ENCODE results near the gene SORL1.
"Not testable (repeated sequence)": the region's sequence is repeated elsewhere in the genome, so short reads cannot be mapped to it uniquely, and the experiment has no call there.

The SORL1 gene

GRCh38 chr11:121566279-121567168 lies 114.4 kb downstream of the SORL1 start:
- TF ChIP-seq CTCF (conservative IDR thresholded peaks at IDR 0.05; ENCODE audit: low read depth, low read length) = no peak
- DNase-seq (ENCODE audit: low read depth) = no peak
- no peak overlapping the region for H3K4me3 ChIP-seq (ENCODE audit: low read depth, low read length)

- TF ChIP-seq CTCF (conservative IDR thresholded peaks at IDR 0.05; ENCODE audit: low read depth, low read length) = no peak
- no peak for DNase-seq (ENCODE audit: low read depth)
- H3K4me3 ChIP-seq (ENCODE audit: low read depth, low read length) = no peak overlapping the region
Measured at GRCh38 chr11:121567995-121568394, 115.9 kb downstream of the SORL1 start.

- not testable (repeated sequence) for DNase-seq (ENCODE audit: low read depth); H3K4me3 ChIP-seq (ENCODE audit: low read depth, low read length)
Measured at GRCh38 chr11:121569332-121570299, 117.5 kb downstream of the SORL1 start.

- no peak for DNase-seq (ENCODE audit: low read depth)
- no peak overlapping the region for H3K4me3 ChIP-seq (ENCODE audit: low read depth, low read length)
- TF ChIP-seq CTCF (conservative IDR thresholded peaks at IDR 0.05; ENCODE audit: low read depth, low read length) = no peak
Measured at GRCh38 chr11:121570453-121570852, 118.3 kb downstream of the SORL1 start.

- TF ChIP-seq CTCF (conservative IDR thresholded peaks at IDR 0.05; ENCODE audit: low read depth, low read length) = no peak
- no peak for DNase-seq (ENCODE audit: low read depth)
- H3K4me3 ChIP-seq (ENCODE audit: low read depth, low read length) = no peak overlapping the region
Measured at GRCh38 chr11:121571506-121571905, 119.4 kb downstream of the SORL1 start.

GRCh38 chr11:121572571-121573059 lies 120.5 kb downstream of the SORL1 start:
- no peak for DNase-seq (ENCODE audit: low read depth)
- no peak overlapping the region for H3K4me3 ChIP-seq (ENCODE audit: low read depth, low read length)
- no peak for TF ChIP-seq CTCF (conservative IDR thresholded peaks at IDR 0.05; ENCODE audit: low read depth, low read length)

- TF ChIP-seq CTCF (conservative IDR thresholded peaks at IDR 0.05; ENCODE audit: low read depth, low read length) = no peak
- H3K4me3 ChIP-seq (ENCODE audit: low read depth, low read length) = no peak overlapping the region
- DNase-seq (ENCODE audit: low read depth) = no peak
Measured at GRCh38 chr11:121574801-121575200, 122.7 kb downstream of the SORL1 start.
